Measurements from ENCODE around the gene SFXN5. TPM values are rescaled to one million over a fixed set of nuclear protein-coding genes. Genes with fewer than 3 reads are reported as not detected.

SFXN5 gene
- total RNA-seq, 1 donor from 2014 or later: 9.3 TPM

DNA sequence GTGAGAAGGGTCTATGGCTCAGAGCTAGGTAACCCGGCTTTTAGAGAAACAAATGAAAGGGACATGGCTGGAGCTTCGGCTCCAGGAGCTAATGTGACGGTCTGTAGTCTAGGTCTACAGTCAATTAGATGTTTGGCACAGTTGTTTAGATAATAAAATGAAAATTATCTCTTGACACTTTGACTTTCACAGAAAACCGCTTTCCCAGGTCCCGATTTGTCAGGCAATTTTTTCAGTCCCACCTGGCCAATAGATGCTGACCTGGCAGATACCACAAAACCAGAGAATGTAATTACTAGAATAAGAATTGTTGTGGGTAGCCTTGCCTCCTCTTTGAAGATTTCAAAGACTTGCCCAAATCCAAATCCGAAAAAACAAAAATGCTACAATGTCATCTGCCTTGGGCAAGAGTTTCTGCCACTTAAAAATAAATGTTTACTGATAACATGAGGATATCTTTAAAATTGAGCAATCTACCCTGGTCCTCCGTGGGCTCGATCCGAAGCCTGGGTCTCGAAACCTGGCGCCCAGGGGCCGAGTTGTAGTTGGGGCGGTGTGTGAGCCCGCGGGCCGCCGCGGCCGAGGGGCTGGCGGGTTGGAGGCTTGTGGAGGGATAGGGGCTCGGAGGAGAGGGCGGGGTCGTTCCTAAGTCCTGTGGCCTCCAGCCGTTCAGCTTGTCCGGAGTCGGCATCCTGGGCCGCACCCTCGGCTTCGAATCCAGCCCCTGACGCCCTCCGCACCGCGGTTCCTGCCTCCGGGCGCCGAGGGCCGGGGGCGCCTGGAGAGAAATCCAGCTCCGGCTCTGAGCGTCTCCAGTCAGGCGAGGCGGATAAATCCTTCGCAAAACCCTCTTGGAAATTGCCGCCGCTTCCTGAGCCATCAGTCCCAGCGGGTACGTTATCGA, 151.8 kb downstream of the SFXN5 start:
- intact Hi-C loops (cut with DNase I): no loop called here
- peaks cover 12 to 48% of the 10 kb centered on the region in 2 donors for H3K4me1 ChIP-seq
- TF ChIP-seq CTCF (IDR thresholded peaks at IDR 0.05): no peak
- no peaks in the 10 kb centered on the region for H3K9me3 ChIP-seq
- H3K27ac ChIP-seq: no peak overlapping the region
- H3K27me3 ChIP-seq: peaks cover 50% of the 10 kb centered on the region
- no peaks in the 10 kb centered on the region for H3K36me3 ChIP-seq
- peak overlapping the region; percentile 39 to 45 for H3K4me3 ChIP-seq
- DNase-seq (ENCODE audit: low spot score in 2 of 2): no peak

DNA sequence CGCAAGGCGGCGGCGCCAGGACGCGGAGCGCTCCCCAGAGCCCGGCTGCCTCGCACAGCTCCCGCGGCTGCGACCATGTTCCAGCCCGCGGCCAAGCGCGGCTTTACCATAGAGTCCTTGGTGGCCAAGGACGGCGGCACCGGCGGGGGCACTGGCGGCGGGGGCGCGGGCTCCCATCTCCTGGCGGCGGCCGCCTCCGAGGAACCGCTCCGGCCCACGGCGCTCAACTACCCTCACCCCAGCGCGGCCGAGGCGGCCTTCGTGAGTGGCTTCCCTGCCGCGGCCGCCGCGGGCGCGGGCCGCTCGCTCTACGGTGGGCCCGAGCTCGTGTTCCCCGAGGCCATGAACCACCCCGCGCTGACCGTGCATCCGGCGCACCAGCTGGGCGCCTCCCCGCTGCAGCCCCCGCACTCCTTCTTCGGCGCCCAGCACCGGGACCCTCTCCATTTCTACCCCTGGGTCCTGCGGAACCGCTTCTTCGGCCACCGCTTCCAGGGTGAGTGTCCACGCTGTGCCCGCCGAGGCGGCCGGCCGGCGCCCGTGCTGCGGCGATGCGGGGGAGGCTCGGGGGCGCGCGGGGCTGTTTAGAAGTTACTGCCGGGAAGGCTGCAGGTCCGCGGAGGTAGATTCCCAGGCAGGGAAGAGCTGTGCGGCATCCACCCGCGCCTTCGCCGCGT, 153.5 kb downstream of the SFXN5 start:
- TF ChIP-seq CTCF (IDR thresholded peaks at IDR 0.05): no peak
- H3K27me3 ChIP-seq: peaks cover 47% of the 10 kb centered on the region
- peaks cover 12 to 39% of the 10 kb centered on the region in 2 donors for H3K4me1 ChIP-seq
- H3K9me3 ChIP-seq: no peaks in the 10 kb centered on the region
- DNase-seq (ENCODE audit: low spot score in 2 of 2): no peak
- no peak overlapping the region for H3K27ac ChIP-seq
- intact Hi-C loops (cut with DNase I): no loop called here
- H3K36me3 ChIP-seq: no peaks in the 10 kb centered on the region
- peak overlapping the region; percentile 54 to 60 for H3K4me3 ChIP-seq

GRCh38 chr2:72917138-72917876, 154.2 kb downstream of the SFXN5 start, which contains the start of gene EMX1:
EMX1 (plus strand) TSS chr2:72917519; CDS start chr2:72917853, 334 bp downstream.
- intact Hi-C loops (cut with DNase I): no loop called here
- Histone ChIP-seq H3K27ac (no peak within 1 kb of the TSS), H3K27me3 (peaks cover 47% of the 10 kb centered on the region), H3K4me3 (peak within 1 kb of the TSS; percentile 54 to 60), H3K36me3 (no peaks in the 10 kb centered on the region), H3K9me3 (no peaks in the 10 kb centered on the region), H3K4me1 (peaks cover 12 to 39% of the 10 kb centered on the region in 2 donors)
- TF ChIP-seq CTCF (IDR thresholded peaks at IDR 0.05): no peak
- no peak for DNase-seq (ENCODE audit: low spot score in 2 of 2)

GRCh38 chr2:72916743-72917137, 154.8 kb downstream of the SFXN5 start:
- no peaks in the 10 kb centered on the region for H3K36me3 ChIP-seq
- intact Hi-C loops (cut with DNase I): no loop called here
- peak overlapping the region; percentile 54 to 60 for H3K4me3 ChIP-seq
- no peak overlapping the region for H3K27ac ChIP-seq
- no peaks in the 10 kb centered on the region for H3K9me3 ChIP-seq
- no peak for TF ChIP-seq CTCF (IDR thresholded peaks at IDR 0.05)
- peaks cover 12 to 39% of the 10 kb centered on the region in 2 donors for H3K4me1 ChIP-seq
- H3K27me3 ChIP-seq: peaks cover 47% of the 10 kb centered on the region
- DNase-seq (ENCODE audit: low spot score in 2 of 2): no peak

DNA sequence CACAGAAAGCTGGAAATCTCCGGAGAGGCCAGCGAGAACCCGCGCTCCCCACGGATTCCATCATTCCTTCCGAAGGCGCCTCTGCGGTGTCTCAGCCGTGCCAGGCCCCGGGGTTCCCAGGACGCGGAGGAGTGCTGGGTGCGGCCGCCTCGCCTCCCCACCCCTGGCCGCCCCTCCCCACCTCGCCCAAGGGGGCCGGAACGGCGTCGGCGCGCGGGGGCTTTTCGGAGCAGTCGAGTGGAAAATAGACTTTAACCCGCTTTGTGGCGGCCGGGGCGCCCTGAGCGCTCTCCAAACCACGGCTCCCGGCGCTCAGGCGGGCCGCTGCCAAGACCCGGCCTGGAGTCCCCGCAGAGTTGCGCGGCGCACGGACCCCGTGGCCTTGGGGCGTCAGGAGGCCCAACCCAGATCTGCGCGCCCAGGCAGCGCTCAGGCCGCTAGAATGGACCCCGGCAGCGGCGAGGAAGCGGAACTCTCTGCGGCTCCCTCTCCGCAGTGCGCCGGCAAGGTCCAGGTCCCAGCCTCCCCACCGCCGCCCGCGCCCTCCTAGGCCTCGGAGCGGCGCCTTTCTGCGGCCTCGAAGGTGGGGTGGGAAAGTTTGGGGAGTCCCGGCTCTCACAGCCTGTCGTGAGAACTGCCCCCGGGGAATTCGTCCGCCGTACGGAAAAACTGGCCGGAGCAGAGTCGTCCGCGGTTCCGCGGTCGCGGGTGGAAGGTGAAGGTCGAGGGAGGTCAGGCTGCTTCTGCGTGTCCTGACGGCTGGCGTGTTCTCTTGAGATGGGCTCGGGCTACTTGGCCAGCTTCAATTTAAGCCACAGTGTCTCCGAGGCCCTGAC, 155.4 kb downstream of the SFXN5 start:
- TF ChIP-seq CTCF (IDR thresholded peaks at IDR 0.05): no peak
- peak overlapping the region; percentile 54 to 60 for H3K4me3 ChIP-seq
- DNase-seq (ENCODE audit: low spot score in 2 of 2): no peak
- H3K4me1 ChIP-seq: peaks cover 12 to 39% of the 10 kb centered on the region in 2 donors
- H3K27me3 ChIP-seq: peaks cover 47% of the 10 kb centered on the region
- no peaks in the 10 kb centered on the region for H3K9me3 ChIP-seq
- H3K27ac ChIP-seq: no peak overlapping the region
- H3K36me3 ChIP-seq: no peaks in the 10 kb centered on the region
- intact Hi-C loops (cut with DNase I): no loop called here
